GM12872 (cell line): ENCODE results near the gene TIGAR.

Source experiments
- CTCF ChIP-seq: IDR thresholded peaks from 3 replicates; pipeline ENCODE4 v1.5.1; 2011; ENCODE audit warnings: low read depth, mild to moderate bottlenecking, low read length, moderate library complexity; ENCODE audit not compliant: insufficient read depth

Gene TIGAR

GRCh38 chr12:4331842-4332241 lies 10.8 kb downstream of the TIGAR start:
- TF ChIP-seq CTCF = no peak

- no peak for TF ChIP-seq CTCF
Measured at GRCh38 chr12:4346931-4347330, 25.9 kb downstream of the TIGAR start.

- TF ChIP-seq CTCF = peak; percentile 48; the same call in 2 of the 3 replicates
Measured at GRCh38 chr12:4353785-4354208, 32.8 kb downstream of the TIGAR start.

- no peak for TF ChIP-seq CTCF
Measured at GRCh38 chr12:4355156-4356040, 34.4 kb downstream of the TIGAR start.

GRCh38 chr12:4356041-4356327 lies 35.0 kb downstream of the TIGAR start:
- peak; percentile 79 for TF ChIP-seq CTCF

- no peak for TF ChIP-seq CTCF
Measured at GRCh38 chr12:4366090-4366489, 45.1 kb downstream of the TIGAR start.

- no peak for TF ChIP-seq CTCF
Measured at GRCh38 chr12:4369548-4369947, 48.5 kb downstream of the TIGAR start.
